DND-41 (cell line): ENCODE measurements around the gene TSPEAR.

ENCODE experiments used
- ATAC-seq: fragments of 200-7000 bp; cut with Tn5 transposase; 3 replicates; pipeline ENCODE4 v1.9.1; 2021; ENCODE audit warnings: low read depth; ENCODE audit not compliant: insufficient read depth
- DNase-seq: peaks from one replicate; pipeline ENCODE4 v3.0.0-alpha.2; 2020
- H2AFZ ChIP-seq: 2 replicates; pipeline ENCODE4 v1.6.0; 2012; ENCODE audit warnings: low read depth, low read length
- H3K27ac ChIP-seq: 2 replicates; pipeline ENCODE4 v1.5.1; 2012; ENCODE audit warnings: low read length, inconsistent platforms
- H3K27me3 ChIP-seq: fragments of 200-600 bp; sonication (generic); 2 replicates; pipeline ENCODE4 v1.6.0; 2012; ENCODE audit warnings: low read length, mild to moderate bottlenecking, inconsistent platforms; ENCODE audit not compliant: insufficient read depth, poor library complexity
- H3K36me3 ChIP-seq: 2 replicates; pipeline ENCODE4 v1.5.1; 2012; ENCODE audit warnings: low read length, inconsistent platforms; ENCODE audit not compliant: insufficient read depth
- H3K4me1 ChIP-seq: 2 replicates; pipeline ENCODE4 v1.5.1; 2012; ENCODE audit warnings: mild to moderate bottlenecking, low read length; ENCODE audit not compliant: insufficient read depth
- H3K4me2 ChIP-seq: 2 replicates; pipeline ENCODE4 v1.6.0; 2012; ENCODE audit warnings: mild to moderate bottlenecking, moderate library complexity, low read length, inconsistent platforms; ENCODE audit not compliant: insufficient read depth
- H3K4me3 ChIP-seq, 2 experiments: fragments of 200-600 bp in 1 of 2; shearing (Covaris generic) in 1 of 2; 2 replicates each; pipeline ENCODE4 v1.5.1; 2012 to 2016; ENCODE audit warnings: inconsistent platforms in 2 of 2, low read length in 2 of 2, mild to moderate bottlenecking in 2 of 2, low read depth in 1 of 2, moderate library complexity in 1 of 2
- H3K79me2 ChIP-seq: 2 replicates; pipeline ENCODE4 v1.6.0; 2012; ENCODE audit warnings: low read length, inconsistent platforms; ENCODE audit not compliant: insufficient read depth
- H3K9ac ChIP-seq: 2 replicates; pipeline ENCODE4 v1.6.0; 2012; ENCODE audit warnings: low read depth, mild to moderate bottlenecking, inconsistent platforms, low read length, moderate library complexity
- H3K9me3 ChIP-seq: 2 replicates; pipeline ENCODE4 v1.5.1; 2012; ENCODE audit warnings: low read length, moderate library complexity, mild to moderate bottlenecking, inconsistent platforms; ENCODE audit not compliant: insufficient read depth, severe bottlenecking
- H4K20me1 ChIP-seq: 2 replicates; pipeline ENCODE4 v1.6.0; 2012; ENCODE audit warnings: low read length; ENCODE audit not compliant: insufficient read depth
- CTCF ChIP-seq: IDR thresholded peaks from 2 replicates; pipeline ENCODE4 v1.5.1; 2012; ENCODE audit warnings: borderline replicate concordance, low read length, moderate library complexity, mild to moderate bottlenecking; ENCODE audit not compliant: poor library complexity, severe bottlenecking; ENCODE audit errors: extremely low read depth
- EZH2 ChIP-seq: IDR thresholded peaks from 3 replicates; pipeline ENCODE4 v1.6.1; 2012; ENCODE audit warnings: borderline replicate concordance, low read depth, mild to moderate bottlenecking, moderate library complexity, low read length, inconsistent platforms; ENCODE audit not compliant: severe bottlenecking

TSPEAR gene

DNA sequence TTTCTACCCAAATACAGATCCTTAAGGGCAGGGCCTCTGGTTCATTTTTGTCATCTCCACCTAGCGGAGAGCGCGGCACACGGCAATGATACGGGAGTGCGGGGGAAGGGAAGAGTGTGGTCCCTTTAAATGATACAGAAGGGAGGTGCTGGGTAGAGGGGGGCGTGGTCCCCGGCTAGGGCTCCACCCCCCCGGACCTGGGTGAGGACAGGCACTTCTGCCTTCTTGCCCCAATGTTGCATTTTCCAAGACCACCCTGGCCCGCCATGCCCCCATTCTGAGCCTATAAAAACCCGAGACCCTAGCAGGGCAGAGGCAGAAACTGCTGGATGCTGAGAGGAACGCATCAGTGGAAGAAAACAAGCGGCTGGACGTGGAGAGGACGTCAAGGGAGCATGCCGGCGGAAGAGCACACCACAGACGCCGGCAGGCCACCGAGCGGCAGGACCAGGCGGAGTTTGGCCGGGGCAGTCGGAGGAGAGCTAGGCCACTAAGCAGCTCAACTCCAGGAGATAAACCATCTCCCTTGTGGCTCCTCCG, 226.0 kb downstream of the TSPEAR start:
- H3K4me3 ChIP-seq: no peak overlapping the region
- no peak overlapping the region for H3K27ac ChIP-seq
- H3K4me1 ChIP-seq: no peaks in the 10 kb centered on the region
- no peak for DNase-seq
- no peaks in the 10 kb centered on the region for H4K20me1 ChIP-seq
- no peak for ATAC-seq
- H3K9ac ChIP-seq: no peak overlapping the region
- H3K36me3 ChIP-seq: no peaks in the 10 kb centered on the region
- TF ChIP-seq EZH2: no peak
- TF ChIP-seq CTCF: no peak
- no peaks in the 10 kb centered on the region for H3K27me3 ChIP-seq
- no peaks in the 10 kb centered on the region for H3K9me3 ChIP-seq
- no peak overlapping the region for H3K4me2 ChIP-seq
- no peak overlapping the region for H2AFZ ChIP-seq
- H3K79me2 ChIP-seq: no peaks in the 10 kb centered on the region

DNA sequence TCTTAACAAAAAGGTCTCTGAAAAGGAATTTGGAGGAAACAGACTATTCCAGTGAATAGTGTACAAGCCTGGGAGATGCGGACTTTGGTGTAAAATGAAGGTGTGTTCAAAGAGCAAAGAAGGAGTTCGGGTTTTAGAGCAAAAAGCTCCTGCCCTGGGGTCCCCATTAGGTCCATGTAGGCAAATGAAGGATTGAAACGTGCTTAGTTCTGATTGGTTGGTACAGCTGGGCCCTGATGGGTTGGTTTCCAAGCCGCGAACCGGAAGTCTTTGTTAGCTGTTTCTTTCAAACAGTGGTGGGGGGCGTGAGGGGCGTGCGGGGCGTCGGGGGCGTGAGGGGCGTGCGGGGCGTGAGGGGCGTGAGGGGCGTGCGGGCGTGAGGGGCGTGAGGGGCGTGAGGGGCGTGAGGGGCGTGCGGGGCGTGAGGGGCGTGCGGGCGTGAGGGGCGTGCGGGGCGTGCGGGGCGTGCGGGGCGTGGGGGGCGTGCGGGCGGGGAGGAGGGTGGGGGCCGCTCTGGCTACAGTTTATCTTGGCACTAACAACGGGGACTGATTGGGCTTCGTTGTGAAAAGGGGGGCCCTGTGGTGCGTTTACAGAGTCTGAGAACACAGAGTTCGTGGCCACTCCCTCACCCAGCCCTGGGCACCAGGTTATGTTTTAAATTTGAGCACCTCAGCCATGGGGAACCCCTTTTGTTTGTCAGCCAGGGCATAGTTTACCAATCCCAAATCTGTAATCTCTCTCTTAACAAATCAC, 226.7 kb downstream of the TSPEAR start:
- H3K79me2 ChIP-seq: no peaks in the 10 kb centered on the region
- no peaks in the 10 kb centered on the region for H3K9me3 ChIP-seq
- H3K4me3 ChIP-seq: no peak overlapping the region
- H3K36me3 ChIP-seq: no peaks in the 10 kb centered on the region
- no peak overlapping the region for H2AFZ ChIP-seq
- no peak for TF ChIP-seq EZH2
- no peak for TF ChIP-seq CTCF
- H3K4me1 ChIP-seq: no peaks in the 10 kb centered on the region
- H3K9ac ChIP-seq: no peak overlapping the region
- ATAC-seq (no peak), DNase-seq (no peak)
- no peaks in the 10 kb centered on the region for H3K27me3 ChIP-seq
- H4K20me1 ChIP-seq: no peaks in the 10 kb centered on the region
- H3K4me2 ChIP-seq: no peak overlapping the region
- H3K27ac ChIP-seq: no peak overlapping the region

- Histone ChIP-seq H3K27ac (no peak overlapping the region), H4K20me1 (no peaks in the 10 kb centered on the region), H3K36me3 (no peaks in the 10 kb centered on the region), H3K9me3 (no peaks in the 10 kb centered on the region), H3K4me3 (no peak overlapping the region), H3K9ac (no peak overlapping the region), H3K27me3 (no peaks in the 10 kb centered on the region), H3K4me1 (no peaks in the 10 kb centered on the region), H2AFZ (no peak overlapping the region), H3K4me2 (no peak overlapping the region), H3K79me2 (no peaks in the 10 kb centered on the region)
- DNase-seq (no peak), ATAC-seq (no peak)
- TF ChIP-seq EZH2 (no peak), CTCF (no peak)
These were observed 227.8 kb downstream of the TSPEAR start for GRCh38 chr21:44483288-44484237.
